GM21786 (cell line): ENCODE measurements around the gene NHLRC2.

Experiments
- ATAC-seq: cut with Tn5 transposase; IDR thresholded peaks from one replicate; pipeline ENCODE4 v1.9.1; 2021; ENCODE audit not compliant: unreplicated experiment

NHLRC2 gene

DNA sequence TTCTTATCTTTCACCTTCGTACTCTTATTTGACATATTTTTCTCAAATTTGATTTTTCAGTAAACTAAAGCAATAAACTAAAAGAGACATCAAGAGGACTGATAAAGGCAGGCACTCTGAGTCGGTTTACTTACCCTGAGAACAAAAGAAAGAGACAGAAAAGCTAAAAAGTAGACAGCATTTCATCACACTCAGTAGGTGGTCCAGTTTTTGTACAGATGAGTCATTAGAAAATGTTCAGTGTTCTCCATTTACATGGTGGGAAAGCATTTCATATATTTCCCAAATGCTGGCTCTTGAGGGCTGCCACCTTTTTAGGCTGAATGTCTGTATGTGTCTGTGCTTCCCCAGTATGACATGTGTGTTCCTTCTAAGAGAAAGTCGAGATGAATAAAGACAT is 52.7 kb downstream of the NHLRC2 start:
- ATAC-seq: no peak

DNA sequence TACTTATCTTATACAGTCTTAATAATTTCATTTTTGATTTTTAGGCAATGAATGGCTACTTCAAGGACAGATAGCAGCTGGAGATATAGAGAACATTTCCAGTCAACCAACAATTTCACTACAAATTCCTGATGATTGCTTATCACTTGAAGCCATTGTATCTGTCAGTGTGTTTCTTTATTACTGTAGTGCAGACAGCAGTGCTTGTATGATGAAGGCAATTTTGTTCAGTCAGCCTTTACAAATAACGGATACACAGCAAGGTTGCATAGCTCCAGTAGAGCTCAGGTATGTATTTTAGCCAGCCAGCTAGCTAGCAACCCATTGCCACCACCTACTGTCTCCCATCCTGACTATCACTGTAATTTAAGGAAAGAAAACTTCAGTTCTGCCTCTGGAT is 53.8 kb downstream of the NHLRC2 start:
- ATAC-seq: no peak

DNA sequence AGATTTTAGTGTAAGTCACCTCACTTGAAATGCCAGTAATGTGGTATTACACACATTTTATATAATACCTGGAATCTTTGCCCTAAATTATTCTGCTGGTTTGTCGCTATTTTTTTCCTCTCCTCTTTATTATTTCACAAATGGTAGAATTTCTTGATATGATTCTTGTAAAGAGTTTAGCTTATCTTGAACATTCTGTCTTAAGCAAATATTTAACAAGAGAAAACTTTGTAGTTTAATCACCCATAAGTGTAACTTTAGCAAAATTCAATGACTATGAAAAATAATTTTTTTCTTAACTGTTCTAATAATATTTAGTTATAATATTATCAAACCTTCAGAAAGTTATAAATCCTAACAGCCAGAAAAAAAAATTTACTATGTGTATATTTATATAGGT is 56.7 kb downstream of the NHLRC2 start:
- no peak for ATAC-seq

DNA sequence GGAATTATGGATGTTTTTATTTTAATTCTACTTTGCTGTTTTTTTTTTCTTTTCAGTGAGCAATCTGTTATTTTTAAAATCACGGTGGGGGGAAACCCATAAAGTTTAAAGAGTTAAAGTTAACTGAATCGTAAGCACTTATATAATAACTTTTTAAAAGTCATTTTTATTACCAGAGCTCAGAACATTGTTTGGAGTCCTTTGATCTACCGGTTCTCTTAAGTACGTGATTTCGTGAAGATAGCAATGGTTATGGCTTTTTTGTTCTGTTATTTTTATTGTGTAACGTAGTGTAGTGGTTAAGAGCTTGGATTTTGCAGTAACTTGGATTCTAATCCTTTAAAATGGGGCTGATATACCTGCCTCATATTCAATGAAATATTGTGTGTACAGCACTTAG is 57.4 kb downstream of the NHLRC2 start:
- ATAC-seq: no peak

DNA sequence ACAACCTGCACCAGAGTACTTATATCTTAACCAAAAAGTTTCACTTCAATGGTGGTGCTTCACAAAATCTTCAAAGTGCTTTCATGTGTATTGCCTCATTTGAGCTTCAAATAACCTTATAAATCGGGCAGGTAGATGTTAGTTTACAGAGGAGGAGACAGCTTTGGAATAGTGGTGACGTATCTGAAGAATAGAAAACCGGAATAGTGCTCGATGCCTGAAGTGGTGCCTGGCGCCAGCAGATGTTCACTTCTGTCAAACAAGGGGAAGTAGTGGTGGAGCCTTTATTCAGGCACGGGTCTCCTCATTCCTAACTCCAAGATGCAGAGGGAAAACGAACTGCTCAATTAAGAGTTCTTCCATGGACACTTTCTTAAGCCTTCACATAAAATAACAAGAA is 58.1 kb downstream of the NHLRC2 start:
- ATAC-seq: no peak

DNA sequence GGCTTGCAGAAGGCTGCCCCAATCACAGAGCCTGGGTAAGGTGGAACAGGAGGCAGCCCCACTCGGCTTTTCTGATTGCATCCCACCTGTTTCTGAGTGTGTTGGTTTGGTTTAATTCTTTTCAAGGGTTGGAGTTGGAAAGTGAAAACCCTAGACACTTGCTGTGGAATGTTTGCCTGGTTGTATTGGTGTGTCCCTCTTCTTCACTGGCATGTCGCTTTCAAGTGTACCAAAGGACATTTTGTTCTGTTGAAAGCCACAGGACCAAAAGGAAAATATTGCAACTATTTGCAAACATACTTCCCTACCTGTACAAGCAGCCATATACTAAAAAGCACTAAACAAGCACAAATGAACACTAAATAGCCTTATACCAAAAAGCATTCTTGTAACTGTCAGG is 60.5 kb downstream of the NHLRC2 start:
- ATAC-seq: no peak

DNA sequence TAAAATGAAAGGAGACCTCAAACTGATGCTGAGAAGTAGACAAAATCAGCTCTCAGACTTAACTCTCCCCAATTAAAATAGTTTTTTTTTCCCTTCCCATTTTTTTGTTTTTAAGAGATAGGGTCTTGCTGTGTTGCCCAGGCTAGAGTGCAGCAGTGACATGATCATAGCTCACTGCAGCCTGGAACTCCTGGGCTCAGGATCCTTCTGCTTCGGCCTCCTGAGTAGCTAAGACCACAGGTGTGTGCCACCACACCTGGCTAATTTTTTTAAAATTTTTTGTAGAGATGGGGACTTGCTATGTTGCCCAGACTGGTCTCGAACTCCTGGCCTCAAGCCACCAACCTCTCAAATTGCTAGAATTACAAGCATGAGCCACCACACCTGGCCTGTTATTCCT is 61.1 kb downstream of the NHLRC2 start:
- no peak for ATAC-seq

DNA sequence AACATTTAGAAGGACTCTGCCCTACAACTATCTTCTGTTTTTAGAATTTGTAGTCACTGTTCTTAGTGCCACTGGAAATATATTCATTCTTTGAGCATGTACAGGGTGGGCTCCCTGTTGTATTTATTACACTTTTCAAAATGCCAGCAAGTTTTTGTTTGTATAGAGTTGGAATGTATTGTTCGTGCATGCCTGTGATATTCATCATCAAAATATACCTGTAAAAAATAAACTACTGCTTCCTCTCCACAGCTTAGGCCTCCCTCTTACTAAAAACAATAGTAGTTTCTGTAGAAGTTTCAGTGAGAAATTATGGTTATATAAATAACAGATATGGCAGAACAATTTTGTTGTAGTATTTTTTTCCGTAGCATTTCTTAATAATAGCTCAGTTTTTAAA is 61.6 kb downstream of the NHLRC2 start:
- no peak for ATAC-seq

DNA sequence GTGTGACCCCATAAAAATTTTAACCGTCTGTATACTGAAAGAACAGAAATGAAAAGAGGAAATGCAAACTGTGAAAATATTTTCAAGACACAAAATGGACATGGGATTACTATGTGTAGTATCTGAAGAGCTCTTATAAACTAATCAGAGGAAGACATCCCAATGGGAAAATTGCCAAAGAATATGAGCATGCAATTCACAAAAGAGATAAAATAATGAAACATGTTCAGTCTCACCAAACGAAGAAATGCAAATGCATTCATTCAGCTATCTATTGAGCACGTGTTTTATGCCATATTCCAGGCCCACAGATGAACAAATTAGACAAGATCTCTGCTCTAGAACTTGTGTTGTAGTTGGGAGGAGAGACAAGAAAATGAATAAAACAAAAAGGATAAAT is 63.2 kb downstream of the NHLRC2 start:
- no peak for ATAC-seq

DNA sequence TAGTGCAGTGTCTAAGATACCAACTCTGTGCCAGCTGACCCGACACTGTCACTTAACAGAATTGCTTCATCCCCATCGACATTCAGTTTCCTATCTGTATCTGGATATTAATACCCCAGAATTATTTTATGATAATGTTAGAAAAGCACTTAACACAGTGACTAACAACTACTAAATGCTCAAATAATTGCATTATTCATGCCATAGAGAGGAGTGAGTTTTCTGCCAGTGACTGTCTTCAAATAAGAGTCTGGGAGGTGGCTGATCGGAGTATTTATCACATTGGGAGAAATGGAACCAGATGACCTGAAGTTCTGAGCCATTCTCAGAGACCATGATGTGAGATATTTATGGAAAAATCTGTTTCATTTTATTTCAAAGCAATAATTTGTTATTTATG is 65.7 kb downstream of the NHLRC2 start:
- ATAC-seq: no peak

DNA sequence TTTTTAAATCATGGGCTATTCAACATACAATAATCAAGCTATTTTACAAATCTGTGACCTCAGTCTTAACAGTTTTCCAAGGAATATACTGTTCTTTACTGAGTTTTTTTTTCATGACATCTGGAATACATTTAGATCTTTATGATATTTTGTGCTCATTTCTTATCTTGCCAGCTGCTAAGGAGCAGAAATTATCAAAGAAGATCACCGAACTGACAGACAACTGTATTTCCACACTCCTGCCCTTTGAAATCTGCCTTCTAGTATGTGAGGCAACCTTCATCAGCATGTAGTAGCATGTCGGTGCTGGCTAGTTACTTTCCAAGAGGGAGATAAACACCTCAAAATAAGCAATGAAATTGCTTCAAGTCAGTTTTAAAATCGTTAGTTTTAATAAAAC is 66.4 kb downstream of the NHLRC2 start:
- ATAC-seq: no peak

DNA sequence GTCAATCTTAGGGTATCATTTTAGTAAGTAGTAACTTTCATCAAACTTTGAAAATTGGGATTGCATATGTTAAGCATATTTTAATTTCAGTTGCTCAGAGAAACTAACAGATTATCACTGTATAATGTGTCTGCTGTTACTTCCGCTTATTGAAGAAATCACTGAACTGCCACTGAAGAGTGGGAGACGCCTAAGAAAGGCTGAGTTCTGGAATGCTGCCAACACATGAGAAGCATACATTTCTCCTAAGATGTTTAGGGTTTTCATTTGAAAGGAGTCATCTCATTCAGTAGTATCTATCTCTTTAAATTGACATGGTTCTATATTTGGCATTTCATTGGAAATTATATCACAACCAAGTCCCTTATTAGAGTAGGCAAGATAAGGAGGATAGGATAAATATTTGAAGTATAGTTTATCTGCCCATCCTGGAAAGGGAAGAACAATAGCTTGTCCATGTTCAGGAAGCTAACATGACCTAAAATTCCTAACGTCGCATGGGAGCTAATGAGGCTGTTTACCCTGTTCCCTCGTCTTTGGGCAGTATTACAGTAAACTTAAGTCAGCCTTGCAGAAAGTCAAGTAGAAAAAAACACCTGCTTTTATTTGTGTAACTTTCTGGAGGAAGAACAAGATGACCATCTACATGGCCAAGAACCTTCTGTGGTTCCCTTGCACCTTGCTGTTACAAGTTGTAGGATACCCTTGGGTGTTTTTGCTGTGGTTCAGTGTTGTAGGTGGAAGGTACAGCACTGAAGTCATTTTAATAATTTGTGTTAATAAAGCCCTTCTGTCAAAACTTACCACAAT is 67.3 kb downstream of the NHLRC2 start:
- no peak for ATAC-seq

DNA sequence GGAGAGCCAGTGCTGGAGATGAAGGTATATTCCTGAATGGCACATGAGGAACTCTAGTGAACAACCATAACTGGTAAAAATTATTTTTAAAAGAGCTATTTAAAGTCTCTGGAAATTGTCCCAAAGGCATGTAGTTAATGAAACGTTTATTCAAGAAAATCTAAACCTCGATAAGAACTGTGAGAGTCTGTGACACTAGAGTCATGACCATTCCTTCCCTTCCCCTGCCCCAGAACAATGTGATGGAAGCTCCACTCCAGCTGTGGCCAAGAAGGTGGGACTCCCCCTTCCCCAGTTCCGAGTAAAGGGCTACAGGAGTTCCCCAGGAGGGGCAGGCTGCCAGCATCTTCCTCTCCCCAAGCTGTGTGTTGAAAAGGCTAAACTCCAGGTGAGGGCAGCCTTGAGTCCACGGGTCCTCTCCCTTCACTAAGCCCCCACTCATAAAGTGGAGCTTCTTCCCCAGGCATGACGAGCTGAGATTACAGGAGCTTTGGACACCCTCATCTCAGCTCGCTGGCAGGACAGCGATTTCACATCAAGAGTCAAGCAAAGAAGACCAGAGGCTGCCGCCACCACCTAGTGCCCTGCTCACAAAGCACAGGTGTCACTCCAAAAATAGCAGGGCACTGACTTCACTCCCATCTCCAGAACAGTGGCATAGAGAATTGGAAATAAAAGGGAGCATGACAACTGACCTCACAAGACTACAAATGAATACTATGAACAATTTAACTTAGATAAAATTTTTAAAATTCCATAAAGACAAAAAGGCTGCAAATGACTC is 68.5 kb downstream of the NHLRC2 start:
- no peak for ATAC-seq

DNA sequence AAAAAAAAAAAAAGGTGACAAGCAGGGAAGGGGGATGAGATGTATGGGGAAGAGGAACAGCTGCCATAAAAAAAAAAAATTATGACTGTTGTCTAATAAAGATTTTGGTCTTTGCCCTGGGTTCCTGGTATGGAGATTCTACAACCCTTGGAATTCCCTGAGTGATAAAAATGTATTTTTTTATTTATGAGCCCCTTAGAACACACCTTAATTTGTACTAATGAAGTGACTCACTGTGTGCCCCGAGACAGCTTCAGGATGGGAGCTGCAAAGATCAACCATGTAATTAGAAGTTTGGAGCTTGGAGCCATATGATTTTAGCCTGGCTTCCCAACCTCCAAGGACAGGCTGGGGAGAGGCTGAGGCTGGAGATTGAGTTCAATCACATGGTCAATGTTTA is 69.7 kb downstream of the NHLRC2 start:
- ATAC-seq: no peak

DNA sequence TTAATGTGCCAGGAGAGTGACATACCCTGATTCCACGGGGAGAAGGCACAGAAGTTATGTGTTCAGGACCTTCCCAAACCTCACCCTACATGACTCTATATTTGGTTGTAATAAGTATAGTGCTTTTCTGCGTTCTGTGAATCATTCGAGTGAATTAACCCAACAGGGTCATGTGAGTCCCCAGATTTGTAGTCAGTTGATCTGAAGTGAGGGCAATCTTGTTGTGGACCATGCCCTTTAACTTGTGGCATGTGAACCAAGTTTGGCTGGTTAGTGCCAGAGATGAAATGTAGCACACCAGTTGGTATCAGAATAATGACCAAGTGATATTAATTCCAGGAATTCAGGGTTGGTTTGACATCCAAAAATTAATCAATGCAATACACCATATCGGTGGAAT is 70.2 kb downstream of the NHLRC2 start:
- no peak for ATAC-seq

DNA sequence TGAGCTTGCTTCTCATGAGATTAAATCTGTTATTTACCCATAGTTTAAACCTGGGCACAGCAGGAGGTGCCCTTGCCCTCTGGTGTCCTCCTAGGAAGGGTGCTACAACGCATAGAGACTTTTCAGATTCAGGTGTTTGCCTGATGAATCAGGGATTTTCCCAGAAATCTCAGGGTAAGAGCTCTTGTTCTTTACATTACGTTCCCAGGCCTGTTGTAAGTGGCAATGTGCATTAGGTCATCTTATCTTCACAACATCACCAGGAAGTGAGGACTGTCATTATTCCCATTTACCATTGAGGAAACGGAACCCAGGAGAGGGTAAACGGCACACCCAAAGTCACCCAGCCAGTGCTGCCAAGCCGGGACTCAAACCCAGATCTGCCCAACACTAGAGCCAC is 73.0 kb downstream of the NHLRC2 start:
- ATAC-seq: no peak

DNA sequence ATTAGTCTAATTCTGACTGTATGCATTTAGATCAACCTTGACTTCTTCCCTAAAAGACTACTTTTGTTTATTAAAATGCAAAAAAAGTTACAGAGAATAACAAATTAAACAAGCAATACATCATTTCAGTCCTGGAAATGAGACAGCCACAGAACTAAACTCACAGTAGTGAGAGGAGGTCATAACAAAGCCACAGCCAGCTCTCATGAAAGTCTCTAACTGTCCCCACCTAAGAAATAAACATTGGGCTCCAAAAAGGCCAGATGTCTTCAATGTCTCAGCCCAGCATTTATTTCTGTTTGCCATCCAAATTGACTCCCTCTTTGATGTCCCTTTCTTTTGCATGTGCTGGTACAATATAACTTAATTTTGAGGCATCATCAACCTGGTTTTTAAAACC is 74.4 kb downstream of the NHLRC2 start:
- no peak for ATAC-seq

DNA sequence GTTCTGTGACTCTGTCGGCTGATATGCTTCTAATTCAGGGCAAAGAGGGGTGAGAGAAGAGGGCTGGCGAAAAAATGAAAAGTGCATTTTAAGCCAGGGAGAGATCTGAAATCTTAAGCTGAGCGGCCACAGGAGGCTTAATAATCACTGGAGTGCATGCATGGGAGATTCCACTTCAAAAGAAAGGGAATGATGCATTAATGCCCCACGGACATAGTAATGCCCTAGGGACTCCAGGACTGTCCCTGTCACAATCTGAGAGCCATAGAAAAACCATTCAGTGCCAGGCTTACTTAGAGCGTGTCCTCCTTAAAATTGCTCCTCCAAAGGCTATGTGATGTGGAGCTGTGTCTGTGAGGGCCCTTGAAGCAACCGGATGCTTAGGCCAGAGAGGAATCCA is 75.1 kb downstream of the NHLRC2 start:
- ATAC-seq: no peak

DNA sequence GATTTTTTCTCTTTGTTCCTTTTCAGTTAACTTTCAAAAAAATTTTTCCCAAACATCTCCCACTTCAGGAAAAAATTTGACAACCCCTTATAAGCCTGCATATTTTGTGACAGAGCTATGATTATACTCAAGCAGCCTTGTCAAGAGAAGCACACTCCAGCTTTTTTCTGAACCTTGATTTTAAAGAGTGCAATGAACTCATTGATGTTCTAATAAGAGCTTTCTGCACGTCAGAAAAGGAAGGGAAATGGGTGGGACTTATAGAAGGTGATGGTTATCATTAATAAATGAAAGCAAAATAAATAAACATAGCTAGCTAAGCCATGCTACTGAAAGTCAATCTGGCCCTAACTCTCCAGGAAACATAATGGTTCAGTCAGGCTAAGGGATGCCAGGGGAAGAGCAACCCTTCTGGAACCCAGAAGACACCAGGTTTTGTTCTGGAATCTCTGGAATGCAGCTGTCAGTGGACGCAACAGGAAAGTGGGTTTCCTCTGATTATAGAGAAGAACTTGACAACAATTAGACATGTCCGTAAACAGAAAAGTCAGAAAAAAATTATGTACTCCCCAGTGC is 76.1 kb downstream of the NHLRC2 start:
- no peak for ATAC-seq

DNA sequence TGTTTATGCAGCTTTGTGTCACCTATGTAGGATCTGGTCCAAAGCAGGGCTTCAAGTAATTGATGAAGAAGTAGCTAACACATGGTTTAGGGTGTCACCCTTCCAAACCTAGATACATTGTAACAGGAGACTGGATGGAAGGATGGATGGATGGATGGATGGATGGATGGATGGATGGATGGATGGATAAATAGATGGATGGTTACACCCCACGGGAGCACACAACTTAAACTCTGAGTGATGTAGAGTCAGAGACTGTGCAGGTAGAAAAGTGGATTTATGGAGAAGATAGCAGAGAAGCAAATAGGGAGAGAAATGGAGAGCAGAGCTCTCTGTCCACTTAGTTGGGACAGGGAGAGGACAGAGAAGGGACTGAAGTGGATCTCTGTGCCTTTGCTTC is 78.4 kb downstream of the NHLRC2 start:
- ATAC-seq: no peak

DNA sequence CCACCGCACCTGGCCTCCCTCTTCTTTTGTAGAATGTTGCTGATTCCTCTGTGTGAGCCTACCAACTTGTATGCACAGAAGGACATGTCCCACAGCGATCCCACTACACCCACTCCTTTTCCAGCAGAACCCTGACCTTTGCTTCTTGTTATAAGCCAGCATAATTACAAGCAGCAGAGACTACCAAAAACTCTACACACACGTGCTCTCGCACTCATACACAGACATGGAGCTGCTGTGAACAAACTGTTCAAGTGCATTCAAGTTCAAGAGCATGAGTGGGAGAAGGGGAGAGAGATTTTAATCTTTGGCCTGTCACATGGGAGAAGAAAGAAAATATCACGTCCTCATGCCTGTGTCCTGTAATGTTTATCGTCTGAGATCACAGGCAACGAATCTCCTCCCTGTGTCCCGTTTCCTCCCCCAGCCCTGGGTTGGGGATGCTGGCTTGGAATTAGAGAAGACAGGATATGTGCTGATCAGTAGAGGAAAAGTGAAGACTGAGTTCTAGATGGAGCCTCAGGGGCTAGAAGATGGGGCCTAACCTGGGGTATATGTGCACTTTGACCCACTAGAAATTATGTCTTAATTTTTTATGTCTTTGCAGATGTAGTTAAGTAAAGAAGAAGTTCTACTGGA is 79.6 kb downstream of the NHLRC2 start:
- no peak for ATAC-seq

DNA sequence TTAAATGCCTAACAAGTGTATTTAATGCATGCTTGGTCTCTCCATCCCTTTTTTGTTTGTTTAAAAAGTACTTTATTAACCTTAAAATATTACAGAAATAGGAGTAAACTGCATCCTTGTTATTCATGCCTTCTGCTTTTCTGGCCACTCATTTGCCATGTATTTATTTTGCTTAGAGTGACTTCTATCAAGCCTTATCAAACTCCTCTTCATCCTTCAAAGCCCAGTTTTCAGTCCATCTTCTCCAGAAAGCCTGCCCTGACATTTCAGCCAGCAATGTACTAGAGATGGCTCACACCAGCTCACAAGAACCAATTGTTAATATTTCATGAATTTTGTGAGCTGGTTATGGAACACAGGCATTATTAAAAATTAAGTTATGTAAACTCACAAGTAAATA is 82.8 kb downstream of the NHLRC2 start:
- ATAC-seq: no peak
